ENCODE results near the gene PHACTR2.

Gene PHACTR2

GRCh38 chr6:143708889-143709288 lies 31.1 kb downstream of the PHACTR2 start:
- no CpG with 5 or more reads among the region's 1 CpG for WGBS (ENCODE audit: extremely low coverage, insufficient coverage, low lambda C conversion rate)
- Histone ChIP-seq H3K27me3 (ENCODE audit: insufficient read depth, low read length, poor library complexity) (no peaks in the 10 kb centered on the region), H3K79me2 (ENCODE audit: control insufficient read depth, insufficient read depth, low read length) (peaks cover 26% of the 10 kb centered on the region), H2BK15ac (replicated peaks; ENCODE audit: low read depth) (no peak overlapping the region), H4K5ac (ENCODE audit: low read length) (no peak overlapping the region), H3K36me3 (ENCODE audit: control insufficient read depth, insufficient read depth, low read length) (no peaks in the 10 kb centered on the region), H2AK5ac (ENCODE audit: low read length) (no peak overlapping the region), H2BK120ac (ENCODE audit: low read depth, low read length) (no peak overlapping the region), H3K4me2 (ENCODE audit: low read length) (no peak overlapping the region), H3K4me3 (ENCODE audit: low read length) (no peak overlapping the region), H3K18ac (ENCODE audit: low read length) (no peak overlapping the region), H3K56ac (ENCODE audit: low read length) (no peak overlapping the region), H3K27ac (ENCODE audit: low read depth, low read length) (no peak overlapping the region), H3K4me1 (ENCODE audit: control insufficient read depth, low read depth, low read length) (no peaks in the 10 kb centered on the region), H3K23ac (ENCODE audit: low read length) (no peak overlapping the region), H3K9ac (ENCODE audit: low read length) (no peak overlapping the region), H2BK5ac (ENCODE audit: low read length) (no peak overlapping the region), H4K8ac (ENCODE audit: low read depth, low read length) (no peak overlapping the region), H3K4ac (ENCODE audit: low read depth, low read length) (no peak overlapping the region), H3K79me1 (ENCODE audit: low read length) (peaks cover 29% of the 10 kb centered on the region)
- DNase-seq, result no peak

GRCh38 chr6:143711714-143712113 lies 33.9 kb downstream of the PHACTR2 start:
- Histone ChIP-seq H4K5ac (ENCODE audit: low read length) (no peak overlapping the region), H3K27ac (ENCODE audit: low read depth, low read length) (no peak overlapping the region), H3K18ac (ENCODE audit: low read length) (no peak overlapping the region), H3K79me2 (ENCODE audit: control insufficient read depth, insufficient read depth, low read length) (peaks cover 14% of the 10 kb centered on the region), H3K9ac (ENCODE audit: low read length) (no peak overlapping the region), H3K4me2 (ENCODE audit: low read length) (no peak overlapping the region), H2BK15ac (replicated peaks; ENCODE audit: low read depth) (no peak overlapping the region), H3K4ac (ENCODE audit: low read depth, low read length) (no peak overlapping the region), H3K56ac (ENCODE audit: low read length) (no peak overlapping the region), H4K8ac (ENCODE audit: low read depth, low read length) (no peak overlapping the region), H3K27me3 (ENCODE audit: insufficient read depth, low read length, poor library complexity) (no peaks in the 10 kb centered on the region), H3K79me1 (ENCODE audit: low read length) (peaks cover 18% of the 10 kb centered on the region), H3K4me1 (ENCODE audit: control insufficient read depth, low read depth, low read length) (no peaks in the 10 kb centered on the region), H2BK120ac (ENCODE audit: low read depth, low read length) (no peak overlapping the region), H2AK5ac (ENCODE audit: low read length) (no peak overlapping the region), H2BK5ac (ENCODE audit: low read length) (no peak overlapping the region), H3K4me3 (ENCODE audit: low read length) (no peak overlapping the region), H3K36me3 (ENCODE audit: control insufficient read depth, insufficient read depth, low read length) (no peaks in the 10 kb centered on the region), H3K23ac (ENCODE audit: low read length) (no peak overlapping the region)
- WGBS (ENCODE audit: extremely low coverage, insufficient coverage, low lambda C conversion rate), result no CpG with 5 or more reads among the region's 3 CpGs
- no peak for DNase-seq

- H4K5ac ChIP-seq (ENCODE audit: low read length), result no peak overlapping the region
- no peak overlapping the region for H3K4me3 ChIP-seq (ENCODE audit: low read length)
- no peak overlapping the region for H3K27ac ChIP-seq (ENCODE audit: low read depth, low read length)
- H3K9ac ChIP-seq (ENCODE audit: low read length), result no peak overlapping the region
- H3K18ac ChIP-seq (ENCODE audit: low read length), result no peak overlapping the region
- H3K79me1 ChIP-seq (ENCODE audit: low read length), result peaks cover 9% of the 10 kb centered on the region
- no peaks in the 10 kb centered on the region for H3K27me3 ChIP-seq (ENCODE audit: insufficient read depth, low read length, poor library complexity)
- H3K4me1 ChIP-seq (ENCODE audit: control insufficient read depth, low read depth, low read length), result no peaks in the 10 kb centered on the region
- H3K23ac ChIP-seq (ENCODE audit: low read length), result no peak overlapping the region
- no peak overlapping the region for H3K4me2 ChIP-seq (ENCODE audit: low read length)
- no CpG with 5 or more reads among the region's 1 CpG for WGBS (ENCODE audit: extremely low coverage, insufficient coverage, low lambda C conversion rate)
- no peak overlapping the region for H2BK15ac ChIP-seq (replicated peaks; ENCODE audit: low read depth)
- H3K56ac ChIP-seq (ENCODE audit: low read length), result no peak overlapping the region
- no peak for DNase-seq
- no peak overlapping the region for H2BK120ac ChIP-seq (ENCODE audit: low read depth, low read length)
- H3K79me2 ChIP-seq (ENCODE audit: control insufficient read depth, insufficient read depth, low read length), result no peaks in the 10 kb centered on the region
- no peak overlapping the region for H2AK5ac ChIP-seq (ENCODE audit: low read length)
- no peak overlapping the region for H3K4ac ChIP-seq (ENCODE audit: low read depth, low read length)
- no peak overlapping the region for H2BK5ac ChIP-seq (ENCODE audit: low read length)
- H3K36me3 ChIP-seq (ENCODE audit: control insufficient read depth, insufficient read depth, low read length), result peaks cover 6% of the 10 kb centered on the region
- H4K8ac ChIP-seq (ENCODE audit: low read depth, low read length), result no peak overlapping the region
Observed at GRCh38 chr6:143718472-143718871, 40.7 kb downstream of the PHACTR2 start.

- H3K18ac ChIP-seq (ENCODE audit: low read length), result no peak overlapping the region
- H4K5ac ChIP-seq (ENCODE audit: low read length), result no peak overlapping the region
- H3K36me3 ChIP-seq (ENCODE audit: control insufficient read depth, insufficient read depth, low read length), result peaks cover 6% of the 10 kb centered on the region
Observed at GRCh38 chr6:143721642-143722041, 43.9 kb downstream of the PHACTR2 start.

GRCh38 chr6:143724876-143725275 lies 47.1 kb downstream of the PHACTR2 start:
- H3K27me3 ChIP-seq (ENCODE audit: insufficient read depth, low read length, poor library complexity), result no peaks in the 10 kb centered on the region
- no peak overlapping the region for H3K4me2 ChIP-seq (ENCODE audit: low read length)
- H3K9ac ChIP-seq (ENCODE audit: low read length), result no peak overlapping the region
- H3K79me1 ChIP-seq (ENCODE audit: low read length), result peaks cover 6% of the 10 kb centered on the region
- no peak overlapping the region for H3K56ac ChIP-seq (ENCODE audit: low read length)
- H2AK5ac ChIP-seq (ENCODE audit: low read length), result no peak overlapping the region
- H3K18ac ChIP-seq (ENCODE audit: low read length), result no peak overlapping the region
- H3K4ac ChIP-seq (ENCODE audit: low read depth, low read length), result no peak overlapping the region
- H3K79me2 ChIP-seq (ENCODE audit: control insufficient read depth, insufficient read depth, low read length), result no peaks in the 10 kb centered on the region
- H4K8ac ChIP-seq (ENCODE audit: low read depth, low read length), result no peak overlapping the region
- no peak overlapping the region for H2BK15ac ChIP-seq (replicated peaks; ENCODE audit: low read depth)
- no peak for DNase-seq
- WGBS (ENCODE audit: extremely low coverage, insufficient coverage, low lambda C conversion rate), result no CpG with 5 or more reads among the region's 5 CpGs
- no peak overlapping the region for H3K27ac ChIP-seq (ENCODE audit: low read depth, low read length)
- H3K23ac ChIP-seq (ENCODE audit: low read length), result no peak overlapping the region
- H3K4me1 ChIP-seq (ENCODE audit: control insufficient read depth, low read depth, low read length), result no peaks in the 10 kb centered on the region
- H4K5ac ChIP-seq (ENCODE audit: low read length), result no peak overlapping the region
- H2BK5ac ChIP-seq (ENCODE audit: low read length), result no peak overlapping the region
- peaks cover 5% of the 10 kb centered on the region for H3K36me3 ChIP-seq (ENCODE audit: control insufficient read depth, insufficient read depth, low read length)
- H3K4me3 ChIP-seq (ENCODE audit: low read length), result no peak overlapping the region
- H2BK120ac ChIP-seq (ENCODE audit: low read depth, low read length), result no peak overlapping the region

More at GRCh38 chr6:143721642-143722041, 43.9 kb downstream of the PHACTR2 start:
- H2BK120ac ChIP-seq (ENCODE audit: low read depth, low read length), result no peak overlapping the region
- H3K4ac ChIP-seq (ENCODE audit: low read depth, low read length), result no peak overlapping the region
- H3K79me2 ChIP-seq (ENCODE audit: control insufficient read depth, insufficient read depth, low read length), result no peaks in the 10 kb centered on the region
- H3K27me3 ChIP-seq (ENCODE audit: insufficient read depth, low read length, poor library complexity), result no peaks in the 10 kb centered on the region
- no peak overlapping the region for H2BK5ac ChIP-seq (ENCODE audit: low read length)
- no peak overlapping the region for H4K8ac ChIP-seq (ENCODE audit: low read depth, low read length)
- H3K4me1 ChIP-seq (ENCODE audit: control insufficient read depth, low read depth, low read length), result no peaks in the 10 kb centered on the region
- no peak overlapping the region for H3K9ac ChIP-seq (ENCODE audit: low read length)
- no peak overlapping the region for H2AK5ac ChIP-seq (ENCODE audit: low read length)
- no peak overlapping the region for H3K27ac ChIP-seq (ENCODE audit: low read depth, low read length)
- H3K23ac ChIP-seq (ENCODE audit: low read length), result no peak overlapping the region
- H3K79me1 ChIP-seq (ENCODE audit: low read length), result peaks cover 8% of the 10 kb centered on the region
- no peak overlapping the region for H3K4me2 ChIP-seq (ENCODE audit: low read length)
- H3K56ac ChIP-seq (ENCODE audit: low read length), result no peak overlapping the region
- no peak for DNase-seq
- no peak overlapping the region for H2BK15ac ChIP-seq (replicated peaks; ENCODE audit: low read depth)
- no peak overlapping the region for H3K4me3 ChIP-seq (ENCODE audit: low read length)

- Histone ChIP-seq H3K4me1 (ENCODE audit: control insufficient read depth, low read depth, low read length) (no peaks in the 10 kb centered on the region), H2BK15ac (replicated peaks; ENCODE audit: low read depth) (no peak overlapping the region), H2BK120ac (ENCODE audit: low read depth, low read length) (no peak overlapping the region), H3K56ac (ENCODE audit: low read length) (no peak overlapping the region), H3K9ac (ENCODE audit: low read length) (no peak overlapping the region), H3K36me3 (ENCODE audit: control insufficient read depth, insufficient read depth, low read length) (peaks cover 5% of the 10 kb centered on the region), H4K5ac (ENCODE audit: low read length) (no peak overlapping the region), H3K23ac (ENCODE audit: low read length) (no peak overlapping the region), H3K27me3 (ENCODE audit: insufficient read depth, low read length, poor library complexity) (no peaks in the 10 kb centered on the region), H3K27ac (ENCODE audit: low read depth, low read length) (no peak overlapping the region), H3K4ac (ENCODE audit: low read depth, low read length) (no peak overlapping the region), H3K18ac (ENCODE audit: low read length) (no peak overlapping the region), H2AK5ac (ENCODE audit: low read length) (no peak overlapping the region), H3K79me1 (ENCODE audit: low read length) (peaks cover 6% of the 10 kb centered on the region), H3K4me3 (ENCODE audit: low read length) (no peak overlapping the region), H4K8ac (ENCODE audit: low read depth, low read length) (no peak overlapping the region), H2BK5ac (ENCODE audit: low read length) (no peak overlapping the region), H3K79me2 (ENCODE audit: control insufficient read depth, insufficient read depth, low read length) (no peaks in the 10 kb centered on the region), H3K4me2 (ENCODE audit: low read length) (no peak overlapping the region)
- DNase-seq, result no peak
- no CpG with 5 or more reads among the region's 2 CpGs for WGBS (ENCODE audit: extremely low coverage, insufficient coverage, low lambda C conversion rate)
Observed at GRCh38 chr6:143726015-143726647, 48.4 kb downstream of the PHACTR2 start.

Measured in mesendoderm (in vitro differentiated cells).